CD1c-positive myeloid dendritic cell (primary cell): ENCODE data around the gene THOC6.
A peak's percentile ranks its signal among the peaks of the same experiment; 100 is the strongest.
"Not testable (repeated sequence)": the region's sequence is repeated elsewhere in the genome, so short reads cannot be mapped to it uniquely, and the experiment has no call there.

ENCODE experiments used
- DNase-seq: peaks from one replicate; pipeline ENCODE4 v3.0.0-alpha.2; 2016; ENCODE audit errors: extremely low spot score

Gene THOC6

DNA sequence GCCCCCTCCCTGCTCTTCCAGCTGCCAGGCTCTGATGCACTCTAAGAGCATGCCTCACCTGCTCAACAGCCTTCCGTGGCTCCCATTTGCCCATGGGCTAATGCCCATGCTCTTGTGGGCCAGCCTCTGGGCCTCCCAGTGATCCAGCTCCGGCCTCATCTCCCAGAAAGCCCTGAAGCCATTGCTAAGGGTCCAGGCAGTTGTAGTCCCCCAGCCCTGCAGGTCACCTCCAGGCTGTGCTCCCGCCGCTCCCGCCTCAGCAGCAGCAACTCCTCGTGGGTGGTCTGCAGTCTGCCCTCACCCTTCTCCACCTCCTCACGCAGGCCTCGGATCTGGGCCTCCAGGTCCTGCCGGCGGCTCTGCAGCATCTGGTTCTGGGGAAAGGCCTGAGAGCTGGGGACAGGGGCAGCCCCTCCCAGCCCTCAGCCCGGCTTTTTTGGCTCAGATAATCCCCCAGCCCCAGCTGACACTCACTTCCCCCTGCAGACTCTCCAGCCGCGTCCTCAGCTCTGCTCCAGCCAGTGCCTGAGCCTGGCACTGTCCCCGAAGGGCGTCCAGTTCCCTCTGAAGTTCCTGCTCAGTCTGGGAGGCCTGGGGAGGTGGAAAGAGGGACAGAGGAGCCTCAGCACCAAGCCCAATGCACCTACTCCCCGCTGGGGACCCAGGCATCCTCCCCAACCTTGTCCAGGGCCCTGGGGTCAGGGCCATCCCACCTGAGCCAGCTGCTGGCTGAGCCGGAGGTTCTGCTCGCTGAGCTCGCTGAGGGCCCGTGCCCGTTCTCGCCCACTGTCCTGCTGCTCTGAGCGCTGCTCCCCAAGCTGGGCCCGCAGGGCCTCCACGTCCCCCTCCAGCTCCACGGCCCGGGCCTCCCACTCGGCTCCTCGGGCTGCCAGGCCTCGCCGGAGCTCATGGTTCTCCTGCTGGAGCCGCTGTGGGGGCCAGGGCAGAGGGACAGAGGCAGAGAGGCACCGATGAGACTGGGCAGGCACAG, 6.7 kb downstream of the THOC6 start:
- DNase-seq, result no peak

DNA sequence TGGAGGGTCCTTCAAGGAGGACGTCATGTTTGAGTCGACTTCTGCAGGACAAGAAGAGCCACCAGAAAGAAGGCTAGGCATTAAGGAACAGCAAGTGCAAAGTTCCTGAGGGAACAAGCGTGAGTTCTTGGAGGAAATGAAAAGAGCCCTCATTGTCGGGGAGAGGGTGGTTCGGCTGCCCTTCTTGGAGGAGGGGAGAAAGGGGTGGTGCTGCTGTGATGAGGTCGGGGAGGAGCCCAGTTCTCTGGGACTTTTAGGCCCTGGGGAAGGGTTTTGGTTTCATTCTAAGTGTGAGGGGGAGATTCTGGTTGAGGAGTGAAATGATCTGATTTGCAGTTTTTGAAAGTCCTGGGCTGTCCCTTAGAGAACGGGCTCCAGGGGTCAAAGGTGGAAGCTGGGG, 8.8 kb downstream of the THOC6 start:
- peak; percentile 50 for DNase-seq

DNA sequence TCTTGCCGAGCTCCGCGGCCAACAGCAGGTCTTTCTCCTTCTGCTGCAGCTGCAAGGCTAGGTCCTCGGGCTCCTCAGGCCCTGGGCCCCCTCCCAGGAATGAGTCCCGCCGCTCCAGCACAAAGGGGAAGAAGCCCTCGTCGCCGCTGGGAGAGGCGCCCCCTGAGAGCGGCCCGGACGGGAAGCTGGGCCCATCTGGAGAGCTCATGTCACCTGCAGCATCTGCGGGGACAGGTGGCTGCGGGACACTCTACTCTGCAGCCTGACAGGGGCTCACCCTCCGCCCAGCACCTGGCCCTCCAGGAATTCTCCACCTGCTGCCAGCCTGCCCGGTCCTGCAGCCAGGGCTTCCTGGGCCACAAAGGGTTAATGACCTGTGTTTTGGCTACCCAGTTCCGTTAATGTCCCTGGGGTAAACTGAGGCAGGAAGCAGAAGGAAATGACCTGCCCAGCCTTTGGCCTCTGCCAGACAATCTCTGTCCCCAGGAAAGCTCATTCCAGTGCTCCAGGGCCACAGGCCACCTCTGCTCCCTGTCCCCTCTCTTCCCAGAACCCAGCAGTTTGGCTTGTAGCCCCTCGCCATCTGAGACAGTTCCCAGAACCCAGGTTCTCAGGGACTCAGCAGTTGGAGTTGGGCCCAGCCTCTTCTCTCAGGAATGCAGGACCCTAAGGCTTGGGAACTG, 11.6 kb downstream of the THOC6 start:
- no peak for DNase-seq

DNA sequence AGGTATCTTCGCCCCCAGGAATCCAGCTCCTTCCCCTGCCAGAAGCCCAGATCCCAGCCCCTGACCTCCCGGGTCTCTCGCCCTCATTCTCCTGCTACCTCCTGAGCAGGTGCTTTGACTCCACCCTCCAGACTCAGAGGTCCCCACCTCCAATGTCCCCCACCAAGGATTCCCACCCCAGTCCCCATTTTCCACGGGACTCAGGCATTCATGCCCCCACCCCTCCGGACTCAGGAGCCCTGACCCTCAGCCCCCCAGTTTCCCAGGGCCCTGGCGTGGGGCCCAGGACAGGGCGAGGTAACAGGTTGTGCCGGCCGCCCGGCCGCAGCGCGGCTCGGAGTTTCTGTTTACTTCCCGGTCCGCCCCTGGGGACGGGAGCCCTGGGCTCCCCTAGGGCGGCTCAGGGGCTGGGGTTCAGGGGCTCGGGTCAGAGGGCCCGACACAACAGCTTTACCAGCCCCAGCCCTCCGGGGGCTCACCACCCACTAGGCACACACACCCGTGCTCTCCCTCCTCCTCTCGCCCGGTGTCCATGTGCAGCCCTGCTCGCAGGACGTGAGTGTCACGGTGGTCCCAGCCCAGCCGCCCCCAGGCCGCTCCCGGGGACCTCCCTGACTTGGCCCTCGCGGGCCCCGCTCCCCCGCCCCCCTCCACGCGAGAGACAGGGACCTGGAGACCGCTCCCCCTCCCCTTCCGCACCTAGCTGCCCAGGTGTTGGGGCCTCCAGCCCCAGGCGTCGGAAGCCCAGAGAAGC, 12.3 kb downstream of the THOC6 start:
- no peak for DNase-seq

DNA sequence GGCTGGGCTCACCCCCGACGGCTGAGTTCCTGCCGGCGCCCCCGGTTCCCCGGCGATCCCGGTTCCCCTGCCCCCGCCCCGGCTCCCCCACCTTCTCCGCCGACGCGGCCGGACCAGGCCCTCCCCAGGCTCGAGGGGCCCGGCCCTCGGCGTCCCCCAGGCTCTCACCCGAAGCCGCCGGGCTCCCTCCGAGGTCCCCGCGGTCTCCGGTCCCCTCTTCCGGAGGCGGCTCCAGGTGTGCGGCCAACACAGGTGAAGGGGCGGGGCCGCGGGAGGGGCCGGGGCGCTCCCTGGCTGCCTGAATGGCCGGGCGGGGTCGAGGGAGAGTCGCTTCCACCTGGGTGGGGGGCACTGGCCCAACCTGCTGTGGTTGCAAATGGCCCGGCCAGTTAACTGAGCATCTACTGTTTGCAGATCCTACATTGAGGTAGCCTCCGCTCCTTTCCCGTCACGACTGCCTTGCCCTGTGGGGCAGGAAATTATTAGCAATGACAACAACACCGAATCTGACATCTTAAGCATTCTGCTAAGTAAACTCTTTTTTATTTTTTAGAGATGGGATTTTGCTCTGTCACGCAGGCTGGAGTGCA, 13.0 kb downstream of the THOC6 start, which contains the start of gene BICDL2:
BICDL2 (minus strand) TSS at position 219 of the 590 bp plus-strand sequence. CDS start 1,448 bp downstream, outside the sequence.
- no peak for DNase-seq

DNA sequence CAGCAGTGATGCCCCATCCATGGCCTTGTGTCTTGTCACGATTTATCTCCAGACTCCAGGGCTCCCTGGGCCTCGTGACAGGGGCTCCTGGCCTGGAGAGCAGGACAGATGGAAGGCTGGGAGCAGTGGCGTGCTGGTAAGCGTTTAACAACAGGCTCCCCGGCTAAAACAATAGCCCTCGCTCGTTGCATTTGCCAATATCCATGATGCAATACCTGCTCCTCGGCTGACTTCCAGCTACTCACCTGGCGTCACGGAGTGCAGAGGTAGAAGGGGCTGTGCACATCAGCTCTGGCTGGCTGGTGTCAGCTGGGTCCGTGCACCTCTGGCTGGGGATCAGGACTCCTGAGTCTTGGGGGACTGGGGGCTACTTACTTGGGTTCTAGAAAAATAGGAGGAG, 14.4 kb downstream of the THOC6 start:
- DNase-seq, result no peak

DNA sequence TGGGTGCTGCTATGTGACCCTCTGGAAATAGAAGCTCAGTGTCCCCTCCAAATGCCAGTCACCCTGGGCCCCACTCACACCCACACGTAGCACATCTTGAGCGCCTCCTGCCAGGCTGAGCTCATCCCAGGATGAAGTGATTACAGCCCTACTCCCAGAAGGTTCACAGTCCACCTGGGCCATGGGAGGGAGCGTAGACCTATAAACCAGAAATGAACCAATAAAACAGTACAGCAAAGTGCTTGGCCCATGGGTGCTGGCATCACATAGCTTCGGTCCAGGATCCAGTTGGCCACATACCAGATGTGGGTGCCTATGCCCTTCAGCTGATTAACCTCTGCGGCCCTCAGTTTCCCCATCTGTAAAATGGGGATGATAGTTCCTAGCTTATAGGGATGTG, 15.1 kb downstream of the THOC6 start:
- no peak for DNase-seq

DNA sequence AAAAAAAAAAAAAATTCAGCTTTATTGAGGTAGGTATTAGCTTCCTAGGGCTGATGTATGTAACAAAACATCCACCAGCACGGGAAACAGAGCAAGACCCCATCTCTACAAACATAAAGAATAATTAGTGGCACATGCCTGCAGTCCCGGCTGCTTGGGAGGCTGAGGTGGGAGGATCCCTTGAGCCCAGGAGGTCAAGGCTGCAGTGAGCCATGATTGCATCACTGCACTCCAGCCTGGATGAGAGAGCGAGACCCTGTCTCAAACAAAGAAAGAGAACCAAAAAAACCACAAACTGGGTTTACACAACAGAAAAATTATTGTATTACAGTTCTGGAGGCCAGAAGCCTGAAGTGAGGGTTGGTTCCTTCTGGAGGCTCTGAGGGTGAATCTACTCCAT, 18.5 kb downstream of the THOC6 start:
- peak; percentile 18 for DNase-seq

DNA sequence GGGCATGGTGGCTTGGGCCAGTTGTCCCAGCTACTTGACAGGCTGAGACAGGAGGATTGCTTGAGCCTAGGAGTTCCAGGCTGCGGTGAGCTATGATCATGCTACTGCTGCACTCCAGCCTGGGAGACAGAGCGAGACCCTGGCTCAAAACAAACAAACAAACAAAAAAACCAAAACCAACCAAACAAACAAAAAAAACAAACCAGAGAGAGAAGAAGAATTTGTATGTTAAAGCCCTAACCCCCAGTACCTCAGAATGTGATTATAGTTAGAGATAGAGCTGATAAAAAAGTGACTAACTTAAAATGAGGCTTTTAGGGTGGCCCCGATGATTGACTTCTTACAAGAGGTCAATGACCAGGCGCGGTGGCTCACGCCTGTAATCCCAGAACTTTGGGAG, 20.9 kb downstream of the THOC6 start:
- DNase-seq, result no peak

DNA sequence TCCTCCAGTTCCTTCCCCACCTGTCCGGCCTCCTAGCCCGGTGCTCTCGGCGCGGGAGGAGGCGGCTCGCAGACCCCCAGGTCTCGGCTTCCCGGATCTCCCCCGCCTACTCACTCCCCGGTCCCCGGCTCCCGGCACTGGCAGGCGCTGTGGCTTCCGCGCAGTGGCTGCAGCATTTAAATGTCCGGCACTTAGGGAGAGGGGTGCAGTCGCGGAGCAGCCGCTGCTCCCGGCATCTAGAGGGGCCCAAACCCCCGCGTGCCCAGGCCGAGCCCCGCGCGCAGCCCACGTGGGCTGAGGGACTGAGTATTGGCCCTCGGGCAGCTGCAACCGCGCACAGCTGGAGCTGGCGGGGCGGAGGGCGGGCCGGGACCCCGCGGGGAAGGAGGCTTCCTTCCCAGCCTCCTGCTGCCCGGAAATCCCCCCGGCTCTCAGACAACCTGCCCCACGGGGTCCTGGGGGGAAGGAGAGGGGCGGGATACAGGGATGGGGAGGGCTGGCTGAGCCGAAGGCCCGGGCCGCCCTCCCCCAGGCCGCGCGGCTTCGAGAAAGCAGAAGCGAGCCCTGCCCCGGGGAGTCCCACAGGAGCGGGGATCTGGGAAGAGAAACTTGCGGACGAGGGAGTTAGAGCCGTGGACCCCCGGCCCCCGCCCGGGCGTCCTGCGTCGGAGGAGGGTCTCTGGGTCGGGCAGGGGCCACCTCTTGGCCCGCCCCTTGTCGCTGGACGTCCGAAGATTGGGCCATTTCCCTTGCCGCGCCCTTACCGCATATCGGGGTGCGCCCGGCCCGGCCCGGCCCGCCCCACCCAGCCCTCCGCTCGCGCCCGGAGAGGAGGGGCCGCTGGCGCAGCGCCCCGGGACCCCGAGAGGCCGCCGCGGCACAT, 22.2 kb downstream of the THOC6 start, which contains the start of gene MMP25:
MMP25 (plus strand) TSS at position 804 of the 883 bp plus-strand sequence. CDS start 357 bp downstream, outside the sequence.
- DNase-seq, result peak; percentile 80

DNA sequence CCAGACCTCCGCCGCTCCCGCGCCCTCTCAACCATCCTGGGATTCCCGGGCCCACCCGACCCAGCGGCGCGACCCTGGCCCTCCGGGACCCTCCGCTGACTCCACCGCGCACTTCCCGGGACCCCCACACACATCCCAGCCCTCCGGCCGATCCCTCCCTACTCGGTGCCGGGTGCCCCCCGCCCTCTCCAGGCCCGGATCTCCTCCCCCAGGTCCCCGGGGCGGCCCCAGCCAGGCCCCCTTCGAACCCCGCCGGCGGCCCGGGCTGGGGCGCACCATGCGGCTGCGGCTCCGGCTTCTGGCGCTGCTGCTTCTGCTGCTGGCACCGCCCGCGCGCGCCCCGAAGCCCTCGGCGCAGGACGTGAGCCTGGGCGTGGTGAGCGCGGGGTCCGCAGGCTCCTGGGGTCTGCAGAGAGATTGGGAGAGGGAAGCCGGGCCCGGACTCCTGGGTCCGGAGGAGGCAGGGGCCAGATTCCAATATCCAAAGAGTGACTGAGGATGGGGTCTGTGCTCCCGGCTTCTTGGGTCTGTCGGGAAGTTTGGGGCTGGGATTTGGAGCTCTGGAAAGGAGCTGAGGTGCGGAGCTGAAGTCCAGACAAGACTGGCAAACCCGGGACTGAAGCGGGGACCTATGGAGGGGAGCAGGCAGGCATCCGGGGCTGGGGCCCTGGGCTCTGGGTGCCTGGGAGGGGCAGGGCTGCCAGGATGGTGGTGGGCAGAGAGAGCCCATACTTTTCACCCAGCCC, 23.0 kb downstream of the THOC6 start:
- DNase-seq, result no peak

DNA sequence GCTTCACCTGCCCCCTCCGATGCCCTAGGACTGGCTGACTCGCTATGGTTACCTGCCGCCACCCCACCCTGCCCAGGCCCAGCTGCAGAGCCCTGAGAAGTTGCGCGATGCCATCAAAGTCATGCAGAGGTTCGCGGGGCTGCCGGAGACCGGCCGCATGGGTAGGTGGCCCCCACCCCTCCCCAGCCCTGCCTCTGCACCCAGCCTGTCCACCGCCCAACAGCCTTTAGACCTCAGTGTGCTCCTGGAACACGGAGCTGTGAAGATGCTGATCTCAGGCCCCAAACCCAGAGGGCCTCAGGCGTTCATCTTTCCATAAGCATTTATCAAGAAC, 23.5 kb downstream of the THOC6 start:
- no peak for DNase-seq

DNA sequence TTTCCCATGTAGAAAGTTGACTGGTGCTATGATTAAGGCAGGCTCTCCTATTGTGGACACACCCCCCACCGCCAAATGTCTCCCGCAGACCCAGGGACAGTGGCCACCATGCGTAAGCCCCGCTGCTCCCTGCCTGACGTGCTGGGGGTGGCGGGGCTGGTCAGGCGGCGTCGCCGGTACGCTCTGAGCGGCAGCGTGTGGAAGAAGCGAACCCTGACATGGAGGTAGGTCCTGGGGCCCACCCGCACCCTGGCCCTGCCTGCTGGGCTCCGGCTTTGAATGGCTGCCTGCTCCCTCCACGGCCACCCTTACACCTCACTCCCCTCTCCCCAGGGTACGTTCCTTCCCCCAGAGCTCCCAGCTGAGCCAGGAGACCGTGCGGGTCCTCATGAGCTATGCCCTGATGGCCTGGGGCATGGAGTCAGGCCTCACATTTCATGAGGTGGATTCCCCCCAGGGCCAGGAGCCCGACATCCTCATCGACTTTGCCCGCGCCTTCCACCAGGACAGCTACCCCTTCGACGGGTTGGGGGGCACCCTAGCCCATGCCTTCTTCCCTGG, 26.2 kb downstream of the THOC6 start:
- DNase-seq, result no peak

DNA sequence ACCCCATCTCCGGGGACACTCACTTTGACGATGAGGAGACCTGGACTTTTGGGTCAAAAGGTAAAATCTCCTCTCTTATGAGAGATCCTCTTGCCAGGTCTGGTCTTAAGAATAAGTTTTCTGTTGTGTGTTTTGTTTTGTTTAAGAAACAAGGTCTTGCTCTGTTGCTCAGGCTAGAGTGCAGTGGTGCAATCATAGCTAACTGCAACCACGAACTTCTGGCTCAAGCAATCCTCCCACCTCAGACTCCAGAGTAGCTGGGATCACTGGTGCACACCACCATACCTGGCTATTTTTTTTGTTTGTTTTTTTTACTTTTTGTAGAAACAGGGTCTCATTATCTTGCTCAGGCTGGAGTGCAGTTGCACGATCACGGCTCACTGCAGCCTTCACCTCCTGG, 26.7 kb downstream of the THOC6 start:
- DNase-seq, result no peak

DNA sequence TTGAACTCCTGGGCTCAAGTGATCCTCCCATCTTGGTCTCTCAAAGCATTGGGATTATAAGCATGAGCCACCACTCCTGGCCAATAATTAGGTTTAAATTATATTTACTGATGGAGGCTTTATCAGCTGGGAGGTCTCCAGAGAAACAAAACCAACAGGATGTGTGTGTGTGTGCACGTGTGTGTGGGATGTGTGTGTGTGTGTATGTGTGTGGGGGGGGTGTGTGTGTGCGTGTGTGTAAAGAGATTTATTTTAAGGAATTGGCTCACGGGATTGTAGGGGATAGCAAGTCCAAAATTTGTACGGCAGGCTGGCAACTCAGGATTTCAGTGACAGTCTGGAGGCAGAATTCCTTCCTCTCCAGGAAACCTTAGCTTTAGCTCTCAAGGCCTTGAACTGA, 27.2 kb downstream of the THOC6 start:
- DNase-seq, result no peak

DNA sequence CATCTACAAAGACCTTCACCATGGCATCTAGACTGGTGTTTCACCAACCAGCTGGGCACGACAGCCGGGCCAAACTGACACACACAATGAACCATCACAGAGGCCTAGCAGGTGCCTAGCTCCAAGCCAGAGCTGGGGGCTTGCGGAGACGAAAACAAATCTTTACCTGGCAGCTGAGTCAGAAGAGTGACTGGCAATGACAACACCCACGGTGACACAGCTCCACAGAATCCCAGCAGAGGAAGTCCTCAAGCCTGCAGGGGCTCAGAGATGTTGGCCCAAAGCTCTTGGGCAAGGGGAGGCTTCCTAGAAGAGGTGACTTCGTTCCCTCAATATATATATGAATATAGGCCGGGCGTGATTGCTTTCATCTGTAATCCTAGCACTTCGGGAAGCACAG, 27.7 kb downstream of the THOC6 start:
- DNase-seq, result peak; percentile 49

DNA sequence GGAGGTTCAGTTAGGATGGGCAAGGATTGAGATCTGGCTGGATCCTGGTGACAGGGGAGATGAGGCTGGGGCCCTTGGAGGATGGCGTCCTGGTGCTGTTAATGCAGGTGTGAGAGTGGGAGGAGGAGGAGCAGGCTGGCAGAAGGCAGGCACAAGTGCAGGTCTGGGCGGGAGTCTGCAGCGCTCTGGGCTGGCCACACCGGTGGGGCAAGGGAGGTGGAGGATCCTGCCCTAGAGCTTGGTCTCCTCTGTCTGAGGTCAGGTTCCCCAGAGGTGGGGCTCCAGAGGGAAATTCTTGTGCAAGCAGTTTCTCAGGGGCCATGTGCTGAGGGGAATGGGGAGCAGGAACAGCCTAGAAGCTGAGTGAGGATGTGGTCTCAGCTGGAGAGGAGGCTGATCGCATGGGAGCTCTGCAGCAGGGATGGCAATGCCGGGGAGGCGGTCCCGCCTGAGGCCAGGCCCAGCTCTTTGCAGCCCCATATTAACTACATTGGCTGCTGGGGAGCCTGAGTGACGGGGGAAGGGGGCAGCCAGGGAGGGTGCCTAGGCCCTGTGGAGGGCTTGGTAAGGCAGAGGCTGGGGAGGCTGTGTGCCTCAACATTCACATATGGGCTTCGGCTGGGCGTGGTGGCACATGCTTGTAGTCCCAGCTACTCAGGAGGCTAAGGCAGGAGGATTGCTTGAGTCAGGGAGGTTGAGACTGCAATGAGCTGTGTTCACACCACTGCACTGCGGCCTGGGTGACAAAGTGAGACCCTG, 28.9 kb downstream of the THOC6 start:
- DNase-seq, result not testable (repeated sequence)

DNA sequence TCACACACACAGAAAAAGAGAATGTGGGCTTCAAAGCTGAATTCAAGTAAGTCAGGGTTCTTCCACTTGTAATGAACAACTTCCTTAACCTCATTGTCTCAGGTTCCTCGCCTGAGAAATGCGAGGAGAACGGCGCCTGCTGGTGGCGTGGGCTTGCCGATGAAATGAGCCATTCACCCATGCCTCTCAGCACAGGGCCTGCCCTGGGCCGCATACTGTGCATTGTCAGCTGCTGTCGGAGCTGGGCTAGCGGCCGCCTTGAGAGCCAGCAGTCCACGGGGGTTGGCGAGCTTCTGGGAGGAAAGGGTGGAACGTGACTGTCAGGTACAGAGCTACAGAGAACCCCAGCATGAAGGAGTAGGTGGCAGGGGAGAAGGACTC, 29.5 kb downstream of the THOC6 start:
- DNase-seq, result not testable (repeated sequence)
